ENCODE measurements around the gene DNASE1L1. TPM values are rescaled to one million over a fixed set of nuclear protein-coding genes. Genes with fewer than 3 reads are reported as not detected.
"Not testable (repeated sequence)": the region's sequence is repeated elsewhere in the genome, so short reads cannot be mapped to it uniquely, and the experiment has no call there.

Gene DNASE1L1
- polyA plus RNA-seq, 3 donors: 14.7 to 16.4 (median 16.0) TPM

DNA sequence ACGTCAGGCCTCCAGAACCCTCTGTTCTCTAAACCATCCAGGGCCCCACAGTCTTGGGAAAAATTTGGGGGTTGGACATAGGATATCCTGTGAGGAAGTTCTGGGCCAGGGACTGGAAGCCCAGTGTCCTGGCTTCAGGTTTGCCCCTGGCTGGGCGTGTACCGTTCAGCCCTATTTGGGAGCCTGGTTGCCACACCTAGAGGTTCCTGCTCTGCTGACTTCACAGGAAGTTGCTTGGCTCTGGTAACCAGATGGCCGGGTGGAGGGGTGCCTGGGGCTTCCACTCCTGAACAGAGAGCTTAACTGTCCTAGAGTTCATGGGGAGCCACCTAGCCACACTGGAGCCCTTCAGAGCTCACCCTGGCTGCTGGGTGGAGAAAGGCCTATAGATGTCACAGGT lies 3.4 kb upstream of the DNASE1L1 start:
- DNase-seq: no peak

DNA sequence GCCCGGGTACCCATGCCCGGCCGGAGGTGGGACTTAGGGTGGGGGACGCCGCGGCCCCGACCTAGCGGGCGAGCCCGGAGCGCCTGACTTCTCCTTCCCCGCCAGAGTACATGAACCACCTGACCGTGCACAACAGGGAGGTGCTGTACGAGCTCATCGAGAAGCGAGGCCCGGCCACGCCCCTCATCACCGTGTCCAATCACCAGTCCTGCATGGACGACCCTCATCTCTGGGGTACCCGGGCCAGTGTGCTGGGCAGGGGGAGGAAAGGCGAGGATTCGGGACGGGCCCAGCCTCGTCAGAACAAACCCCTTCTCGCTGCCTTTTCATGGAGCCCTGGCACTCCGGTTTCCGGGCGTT lies 2.9 kb upstream of the DNASE1L1 start:
- no peak for DNase-seq

DNA sequence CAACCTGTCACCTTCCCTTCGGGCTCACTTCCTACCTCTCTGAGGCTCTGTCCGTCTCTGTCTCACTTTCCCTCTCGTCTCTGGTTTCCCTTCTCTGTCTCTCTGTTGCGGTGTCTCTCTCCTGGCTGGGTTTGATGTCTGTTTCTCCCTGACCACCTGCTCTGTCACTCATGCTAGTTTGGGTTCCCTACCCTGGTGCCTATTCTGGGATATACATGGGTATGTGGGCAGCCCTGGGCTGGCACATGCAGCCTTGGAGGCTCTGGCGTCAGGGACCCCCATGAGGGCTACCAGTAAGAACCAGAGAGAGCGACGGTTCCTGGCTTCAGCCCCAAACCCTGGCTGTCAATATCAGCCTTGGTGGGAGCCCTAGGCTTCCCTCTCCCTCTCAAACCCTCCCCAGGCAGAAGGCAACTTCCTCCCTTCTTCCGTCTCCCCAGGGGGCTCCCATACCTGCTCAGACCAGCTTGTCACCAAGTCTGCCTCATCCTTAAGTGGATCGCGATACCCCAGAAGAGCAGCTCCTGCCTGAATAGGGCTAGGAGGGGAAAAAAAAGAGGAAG lies 314 bp downstream of the DNASE1L1 start:
- DNase-seq: no peak

DNA sequence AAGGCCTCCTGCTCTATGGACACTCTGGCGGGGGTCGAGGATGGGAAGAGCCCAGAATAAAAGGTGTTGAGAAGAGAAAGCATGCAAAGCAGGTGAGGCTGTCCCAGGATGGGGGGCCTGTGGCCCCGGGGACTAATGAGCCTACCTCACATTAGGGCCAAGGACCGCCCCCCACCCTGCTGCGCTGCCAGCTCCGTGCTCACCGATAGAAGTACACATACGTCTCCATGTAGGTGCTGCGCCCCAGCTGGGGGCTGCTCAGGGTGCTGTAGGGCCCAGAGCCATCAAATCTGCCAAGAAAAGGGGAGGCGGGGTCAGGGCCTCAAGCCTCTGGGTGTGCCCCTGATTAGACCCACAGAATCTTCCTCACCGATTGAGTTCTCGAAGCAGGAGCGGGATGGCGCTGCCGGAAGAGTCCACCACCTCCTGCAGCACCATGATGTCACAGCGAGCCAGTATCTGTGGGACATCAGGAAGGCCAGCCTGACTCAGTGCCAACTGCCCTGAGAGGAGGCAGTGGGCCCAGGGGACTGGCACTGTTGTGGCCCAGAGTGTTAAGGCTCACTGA lies 4.3 kb downstream of the DNASE1L1 start:
- no peak for DNase-seq

DNA sequence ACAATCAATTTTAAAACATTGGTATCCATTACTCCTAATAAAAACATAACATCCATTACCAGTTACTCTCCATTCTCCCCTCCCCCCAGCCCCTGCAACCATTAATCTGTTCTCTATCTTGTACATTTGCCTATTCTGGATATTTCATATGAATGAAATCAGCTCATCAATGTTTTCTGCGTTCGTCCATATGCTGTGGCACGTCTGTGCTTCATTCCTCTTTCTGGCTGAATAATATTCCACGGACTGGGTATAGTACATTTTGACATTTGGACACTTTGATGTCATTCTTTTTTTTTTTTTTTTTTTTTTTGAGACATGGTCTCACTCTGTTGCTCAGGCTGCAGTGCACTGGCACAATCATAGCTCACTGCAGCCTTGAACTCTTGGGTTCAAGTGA lies 5.2 kb downstream of the DNASE1L1 start:
- DNase-seq: no peak

DNA sequence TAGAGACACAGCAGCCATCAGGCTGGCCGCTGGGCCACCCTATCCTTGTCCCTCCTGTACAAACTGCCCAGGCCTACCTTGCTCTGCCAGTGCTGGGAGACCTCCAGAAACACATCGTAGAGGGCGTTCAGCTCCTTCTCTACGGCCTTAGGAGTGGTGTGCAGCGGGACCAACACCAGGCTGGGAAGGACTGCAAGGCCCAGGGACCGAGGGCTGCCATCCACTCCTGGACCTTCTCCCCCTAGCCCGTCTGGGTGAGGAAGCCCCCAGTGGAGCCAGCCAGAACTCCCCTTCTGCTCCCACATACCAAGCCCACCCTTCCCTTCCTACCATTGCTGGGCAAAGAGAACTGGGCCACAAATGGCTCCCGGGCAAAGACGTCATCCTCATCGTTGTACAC lies 5.9 kb downstream of the DNASE1L1 start:
- no peak for DNase-seq

DNA sequence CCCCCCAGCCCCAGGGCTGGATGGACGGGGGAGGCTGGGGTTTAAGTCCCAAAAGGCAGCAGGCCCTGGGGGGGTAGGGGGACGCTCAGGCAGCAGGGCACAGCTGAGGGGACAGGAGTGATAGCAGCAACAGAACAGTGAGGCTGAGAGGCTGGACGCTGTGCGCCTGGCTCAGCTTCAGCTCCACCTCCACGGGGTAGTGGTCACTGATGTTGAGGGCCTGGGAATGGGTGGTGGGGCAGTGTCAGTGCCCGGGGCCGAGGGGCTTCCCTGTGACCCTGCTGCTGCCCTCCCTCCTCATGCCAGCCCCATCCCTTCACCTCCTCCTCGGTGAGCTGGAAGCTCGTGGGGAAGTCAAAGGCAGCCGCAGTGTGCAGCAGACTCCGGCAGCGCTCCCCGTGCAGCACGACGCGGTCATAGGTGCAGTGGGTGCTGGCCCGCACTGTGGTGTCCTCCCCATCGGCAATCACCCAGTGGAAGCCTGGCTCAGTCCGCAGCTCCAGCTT lies 6.4 kb downstream of the DNASE1L1 start:
- DNase-seq: no peak

DNA sequence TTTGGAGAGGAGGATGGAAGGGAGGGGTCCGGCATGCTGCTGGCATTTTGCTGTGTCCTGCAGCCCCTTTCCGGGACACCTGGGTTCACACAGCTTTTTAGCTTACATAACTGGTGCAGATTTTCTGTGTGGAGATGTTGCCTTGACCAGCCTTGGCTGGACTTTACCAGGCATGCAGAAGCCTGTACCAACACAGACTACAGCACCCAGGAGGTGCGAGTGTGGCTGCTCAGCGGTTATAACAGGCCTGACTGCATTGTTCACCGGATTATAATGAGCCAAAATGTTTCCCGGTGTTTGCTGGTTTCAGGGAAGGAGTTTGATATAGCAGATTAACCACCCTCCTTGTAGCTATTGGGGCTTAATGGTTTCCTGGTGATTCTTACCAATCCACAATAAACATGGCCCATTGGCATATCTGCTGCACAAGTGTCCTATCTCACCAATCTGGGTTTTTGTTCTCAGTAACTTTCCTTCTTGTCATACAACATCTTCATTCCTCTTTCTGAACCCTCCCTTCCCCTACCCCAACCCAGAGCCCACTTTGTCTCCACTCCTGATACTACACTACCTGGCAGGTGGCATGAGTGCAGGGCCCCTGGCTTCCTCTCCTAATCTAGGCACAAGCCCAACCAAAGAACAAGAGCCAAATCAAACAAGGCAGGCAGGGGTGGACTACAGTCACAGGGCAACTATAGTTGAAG lies 7.0 kb downstream of the DNASE1L1 start:
- no peak for DNase-seq

DNA sequence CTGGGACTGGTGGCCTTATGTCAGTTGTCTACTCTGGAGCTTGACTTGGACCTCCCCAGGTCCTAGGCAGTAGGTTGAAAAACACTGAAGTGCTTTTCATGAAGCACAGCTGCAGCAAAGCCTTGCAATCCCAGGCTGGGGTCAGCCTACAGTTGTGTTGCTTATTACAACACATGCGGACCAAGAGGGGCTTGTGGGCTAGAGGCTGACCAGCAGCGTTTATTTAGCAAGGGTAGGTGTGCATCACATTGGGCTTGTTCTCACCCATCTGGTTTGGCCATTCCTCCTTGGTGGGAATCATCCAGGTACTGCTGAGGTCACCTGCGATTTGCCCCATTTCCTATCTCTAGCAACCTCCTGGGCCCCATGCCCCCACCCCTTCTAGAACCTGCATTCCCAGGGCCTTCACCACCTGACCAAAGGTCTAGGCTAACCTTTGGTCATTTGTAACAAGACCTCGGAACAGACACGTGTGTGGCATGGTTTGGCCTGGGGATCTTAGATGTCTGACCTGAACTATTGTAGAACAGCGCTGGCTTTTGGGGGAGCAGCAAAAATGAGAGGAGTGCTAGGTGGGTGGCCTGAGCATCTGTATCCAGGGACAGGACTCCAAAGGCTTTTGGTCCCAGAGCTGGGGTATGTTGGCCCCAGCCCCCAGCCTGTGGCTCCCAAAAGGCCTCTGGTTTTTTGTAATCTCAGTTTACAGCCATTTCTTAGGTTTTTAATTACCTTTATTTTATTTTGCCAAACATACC lies 7.8 kb downstream of the DNASE1L1 start:
- no peak for DNase-seq

DNA sequence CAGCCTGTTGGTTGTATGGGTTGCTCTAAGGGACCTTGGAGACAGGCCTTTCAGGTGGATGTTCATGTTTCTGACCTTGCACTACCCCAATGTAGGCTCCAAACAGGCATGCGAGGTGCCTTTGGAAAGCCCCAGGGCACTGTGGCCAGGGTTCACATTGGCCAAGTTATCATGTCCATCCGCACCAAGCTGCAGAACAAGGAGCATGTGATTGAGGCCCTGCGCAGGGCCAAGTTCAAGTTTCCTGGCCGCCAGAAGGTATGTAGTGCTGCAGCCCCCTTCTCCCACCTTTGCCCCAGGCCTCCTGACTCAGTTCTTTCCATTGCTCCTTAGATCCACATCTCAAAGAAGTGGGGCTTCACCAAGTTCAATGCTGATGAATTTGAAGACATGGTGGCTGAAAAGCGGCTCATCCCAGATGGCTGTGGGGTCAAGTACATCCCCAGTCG lies 8.7 kb downstream of the DNASE1L1 start:
- DNase-seq: not testable (repeated sequence)

DNA sequence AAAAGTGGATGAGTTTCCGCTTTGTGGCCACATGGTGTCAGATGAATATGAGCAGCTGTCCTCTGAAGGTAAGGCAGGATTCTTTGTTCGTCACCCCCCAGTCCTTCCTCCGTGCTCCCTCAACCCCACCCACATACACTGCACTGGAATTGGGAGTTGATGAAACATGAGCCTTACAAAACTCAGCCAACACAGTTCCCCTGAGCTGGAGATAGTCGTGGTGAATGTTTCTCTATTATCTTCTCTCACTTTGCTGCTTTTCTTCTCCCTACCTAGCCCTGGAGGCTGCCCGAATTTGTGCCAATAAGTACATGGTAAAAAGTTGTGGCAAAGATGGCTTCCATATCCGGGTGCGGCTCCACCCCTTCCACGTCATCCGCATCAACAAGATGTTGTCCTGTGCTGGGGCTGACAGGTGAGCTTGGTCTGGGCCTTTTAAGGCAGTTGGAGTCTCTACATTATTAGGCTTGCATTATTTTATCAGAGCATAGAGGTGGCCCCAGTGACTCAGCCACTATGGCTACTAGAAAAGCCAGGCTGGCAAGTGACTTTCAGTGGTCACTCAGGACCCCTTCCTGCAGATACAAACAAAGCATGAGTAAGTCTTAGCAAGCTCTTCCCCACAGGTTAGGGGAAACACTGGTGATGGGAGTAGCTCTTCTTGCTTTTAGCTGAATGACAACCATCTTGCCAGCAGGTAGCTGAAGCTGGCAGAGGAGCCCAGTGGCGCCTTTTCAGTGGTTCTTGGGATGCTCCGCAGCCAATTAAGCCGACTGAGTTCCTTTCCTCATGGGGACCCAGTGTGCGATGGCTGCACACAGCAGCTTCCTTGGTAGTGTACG lies 9.3 kb downstream of the DNASE1L1 start:
- DNase-seq: no peak

DNA sequence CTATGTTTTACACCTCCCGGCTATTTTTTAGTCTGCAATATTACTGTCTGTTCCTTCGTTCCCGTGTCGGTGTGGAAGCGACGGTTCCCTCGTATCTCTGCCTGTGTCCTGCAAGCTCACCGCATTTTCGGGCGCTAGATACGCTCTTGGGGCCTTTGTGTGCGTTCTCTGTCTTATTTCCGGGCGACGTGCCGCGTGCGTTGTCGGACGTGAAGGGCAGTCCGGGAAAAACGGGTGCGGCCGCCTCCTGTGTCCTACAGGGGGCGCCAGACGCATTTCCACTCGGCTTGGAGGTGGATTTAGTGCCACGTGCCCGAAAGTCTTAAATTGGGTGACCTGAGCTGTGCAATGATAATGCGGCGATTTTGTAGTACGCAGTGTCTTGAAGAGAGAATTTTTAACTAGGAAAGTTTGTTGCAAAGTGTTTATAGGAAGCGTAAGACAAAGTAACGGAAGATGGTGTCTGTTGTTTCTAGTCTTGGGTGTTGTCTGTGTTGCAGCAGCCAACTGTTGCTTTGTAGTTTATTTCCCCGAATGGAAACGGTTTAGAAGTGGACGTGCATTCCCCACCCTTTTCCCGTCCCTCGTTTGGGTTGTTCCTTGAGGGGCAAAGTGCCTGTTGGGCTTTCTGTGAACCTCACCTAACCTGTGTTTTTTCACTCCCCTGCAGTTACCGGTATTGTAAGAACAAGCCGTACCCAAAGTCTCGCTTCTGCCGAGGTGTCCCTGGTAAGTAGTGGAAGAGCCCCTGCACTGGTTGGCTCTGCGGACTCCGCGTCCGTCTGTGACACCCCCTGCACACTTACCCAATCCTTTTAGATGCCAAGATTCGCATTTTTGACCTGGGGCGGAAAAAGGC lies 10.2 kb downstream of the DNASE1L1 start:
- DNase-seq: peak; percentile 80

DNA sequence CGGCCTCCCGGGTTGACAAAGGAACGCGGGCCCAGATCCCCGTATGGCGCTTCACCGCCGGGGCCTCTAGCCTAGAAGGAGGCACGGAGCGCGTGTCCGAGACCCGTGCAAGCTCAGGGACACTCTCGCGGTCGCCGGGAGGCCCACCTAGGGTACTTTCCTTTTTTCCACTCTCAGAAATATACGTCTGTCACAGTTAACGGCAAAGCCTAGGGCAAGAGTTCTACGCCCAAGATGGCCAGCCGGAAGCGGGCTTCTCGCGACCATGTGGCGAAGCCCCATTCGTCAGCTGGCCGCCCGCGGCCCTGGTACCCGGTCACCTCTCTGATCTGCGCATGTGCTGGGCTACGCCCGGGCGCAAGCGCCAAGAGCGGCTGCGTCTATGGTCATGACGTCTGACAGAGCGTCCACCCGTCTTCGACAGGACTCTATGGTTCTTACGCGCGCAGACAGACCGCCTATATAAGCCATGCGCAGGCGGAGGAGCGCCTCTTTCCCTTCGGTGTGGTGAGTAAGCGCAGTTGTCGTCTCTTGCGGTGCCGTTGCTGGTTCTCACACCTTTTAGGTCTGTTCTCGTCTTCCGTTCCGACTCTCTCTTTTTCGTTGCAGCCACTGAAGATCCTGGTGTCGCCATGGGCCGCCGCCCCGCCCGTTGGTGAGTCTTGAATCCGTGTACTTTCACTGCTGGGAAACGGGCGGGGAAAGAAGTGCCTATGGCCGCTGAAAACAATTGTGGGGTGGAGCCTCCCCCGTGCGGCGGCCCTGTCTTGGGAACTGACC lies 11.0 kb downstream of the DNASE1L1 start, which contains the start of gene RPL10:
TSS of gene RPL10 (plus strand) at position 490 of the 780 bp plus-strand sequence. CDS start at position 633, 143 bp downstream.
- DNase-seq: peak; percentile 93

DNA sequence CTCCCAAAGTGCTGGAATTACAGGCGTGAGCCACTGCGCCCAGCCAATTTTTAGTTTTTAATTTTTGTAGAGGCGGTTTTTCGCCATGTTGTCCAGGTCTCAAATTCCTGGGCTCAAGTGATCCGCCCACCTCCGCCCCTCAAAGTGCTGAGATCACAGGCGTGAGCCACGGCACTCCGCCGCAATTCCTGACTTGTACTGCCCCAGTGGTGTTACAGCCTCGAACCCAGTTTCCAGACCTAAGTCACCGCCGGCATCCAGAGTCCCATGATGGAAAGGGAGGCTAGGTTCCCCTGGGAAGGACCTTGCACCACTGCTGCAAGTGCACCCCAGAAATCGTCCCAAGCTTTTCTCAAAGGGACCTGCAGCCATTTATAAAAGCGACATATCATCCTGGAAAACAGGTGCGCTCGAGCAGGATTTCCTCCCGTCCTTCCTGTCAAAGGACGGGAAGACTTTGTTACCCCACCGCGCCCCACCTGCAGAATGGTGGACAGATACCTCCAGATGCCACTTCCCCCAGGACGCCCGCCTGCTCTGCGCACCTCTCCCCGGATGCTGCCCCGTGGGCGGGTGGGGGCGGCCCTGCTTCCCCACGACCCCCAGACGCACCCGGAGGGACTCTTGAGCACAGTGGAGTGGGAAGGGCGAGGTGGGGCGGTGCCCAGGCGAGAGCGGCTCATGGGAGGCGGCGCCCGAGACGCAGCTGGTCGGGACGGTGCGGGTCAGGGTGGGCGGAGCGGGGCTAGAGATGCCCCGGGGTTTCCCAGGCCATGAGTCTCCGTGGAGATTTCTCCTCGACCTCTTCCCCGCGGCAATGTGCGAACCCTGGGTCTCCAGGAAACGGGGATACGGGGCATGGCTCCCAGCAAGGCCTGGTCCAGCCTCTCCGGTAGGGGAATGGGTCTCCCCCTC lies 11.8 kb downstream of the DNASE1L1 start:
- DNase-seq: no peak

DNA sequence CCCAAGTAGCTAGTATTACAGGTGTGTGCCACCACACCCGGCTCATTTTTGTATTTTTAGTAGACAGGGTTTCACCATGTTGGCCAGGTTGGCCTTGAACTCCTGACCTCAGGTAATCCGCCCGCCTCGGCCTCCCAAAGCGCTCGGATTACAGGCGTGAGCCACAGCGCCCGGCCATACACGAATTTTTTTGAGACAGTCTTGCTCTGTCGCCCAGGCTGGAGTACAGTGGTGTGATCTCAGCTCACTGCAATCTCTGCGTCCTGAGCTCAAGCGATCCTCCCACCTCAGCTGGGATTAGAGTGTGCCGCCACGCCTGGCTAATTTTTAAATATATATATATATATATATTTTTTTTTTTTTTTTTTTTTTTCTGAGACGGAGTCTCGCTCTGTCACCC lies 12.7 kb downstream of the DNASE1L1 start:
- DNase-seq: not testable (repeated sequence)

DNA sequence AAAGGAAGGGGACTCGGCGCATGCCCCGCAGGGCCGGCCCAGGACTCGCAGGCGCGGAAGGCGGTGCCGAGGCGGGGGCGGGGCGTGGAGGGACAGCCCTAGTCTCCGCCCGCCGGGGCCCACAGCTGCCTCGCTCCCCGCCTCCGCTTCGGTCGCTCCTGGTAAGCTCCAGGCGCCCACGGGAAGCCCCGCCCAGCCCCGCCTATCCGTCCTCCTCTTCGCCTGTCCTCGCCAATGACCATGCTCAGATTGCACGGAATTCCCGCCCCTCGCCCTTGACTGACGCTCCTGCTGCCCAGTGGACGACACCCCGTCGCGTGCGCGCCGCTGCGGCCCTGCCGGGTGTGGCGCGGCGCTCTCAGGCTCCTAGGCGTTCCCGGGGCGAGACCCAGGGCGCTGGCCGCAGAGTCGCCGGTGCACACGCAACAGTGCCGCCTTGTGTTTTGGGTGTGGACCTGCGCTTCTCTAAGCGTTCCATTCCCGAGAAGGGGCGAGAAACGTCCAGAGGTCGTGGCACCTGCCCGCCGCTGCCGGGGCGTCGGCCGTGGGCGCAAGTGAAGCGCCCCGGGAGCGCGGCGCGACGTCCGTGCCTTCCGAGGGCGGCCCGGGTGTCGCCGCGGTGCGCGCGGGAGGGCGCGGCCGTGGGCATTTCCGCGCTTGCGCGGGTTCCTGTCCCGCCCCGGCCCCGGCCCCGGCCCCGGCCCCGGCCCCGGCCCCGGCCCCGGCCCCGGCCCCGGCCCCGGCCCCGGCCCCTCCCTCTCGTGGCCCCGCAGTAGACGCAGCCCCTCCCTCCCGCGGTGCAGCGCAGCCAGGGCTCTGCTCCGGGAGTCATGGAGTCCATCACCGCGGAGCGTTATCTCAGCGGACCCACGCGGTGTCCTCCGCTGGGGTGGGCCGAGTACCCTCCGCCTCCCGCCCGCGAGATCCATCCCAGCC lies 19.0 kb downstream of the DNASE1L1 start:
- not testable (repeated sequence) for DNase-seq

DNA sequence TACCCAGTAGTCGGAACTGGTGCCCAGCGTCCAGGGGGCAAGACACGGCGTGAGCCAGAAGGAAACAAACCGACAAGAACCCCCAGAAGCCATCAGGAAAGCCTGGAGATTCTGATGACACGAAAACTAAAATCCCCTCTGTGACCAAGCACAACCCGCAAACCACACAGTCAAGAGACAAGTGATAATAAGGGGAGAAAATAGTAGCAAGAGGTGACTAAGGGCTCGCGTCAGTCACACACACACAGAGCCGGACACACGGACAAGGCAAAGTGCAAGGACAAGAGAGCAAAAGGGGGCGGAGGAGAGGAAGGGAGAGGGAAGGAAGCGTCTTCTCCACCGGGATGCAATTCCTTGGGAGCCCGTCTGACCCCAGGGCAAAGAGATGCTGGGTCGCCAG lies 20.4 kb downstream of the DNASE1L1 start:
- DNase-seq: not testable (repeated sequence)
